ENCODE data around the gene LYSMD4.

LYSMD4 gene

GRCh38 chr15:99692825-99693224, 40.4 kb downstream of the LYSMD4 start:
- TF ChIP-seq, protein P1, sequence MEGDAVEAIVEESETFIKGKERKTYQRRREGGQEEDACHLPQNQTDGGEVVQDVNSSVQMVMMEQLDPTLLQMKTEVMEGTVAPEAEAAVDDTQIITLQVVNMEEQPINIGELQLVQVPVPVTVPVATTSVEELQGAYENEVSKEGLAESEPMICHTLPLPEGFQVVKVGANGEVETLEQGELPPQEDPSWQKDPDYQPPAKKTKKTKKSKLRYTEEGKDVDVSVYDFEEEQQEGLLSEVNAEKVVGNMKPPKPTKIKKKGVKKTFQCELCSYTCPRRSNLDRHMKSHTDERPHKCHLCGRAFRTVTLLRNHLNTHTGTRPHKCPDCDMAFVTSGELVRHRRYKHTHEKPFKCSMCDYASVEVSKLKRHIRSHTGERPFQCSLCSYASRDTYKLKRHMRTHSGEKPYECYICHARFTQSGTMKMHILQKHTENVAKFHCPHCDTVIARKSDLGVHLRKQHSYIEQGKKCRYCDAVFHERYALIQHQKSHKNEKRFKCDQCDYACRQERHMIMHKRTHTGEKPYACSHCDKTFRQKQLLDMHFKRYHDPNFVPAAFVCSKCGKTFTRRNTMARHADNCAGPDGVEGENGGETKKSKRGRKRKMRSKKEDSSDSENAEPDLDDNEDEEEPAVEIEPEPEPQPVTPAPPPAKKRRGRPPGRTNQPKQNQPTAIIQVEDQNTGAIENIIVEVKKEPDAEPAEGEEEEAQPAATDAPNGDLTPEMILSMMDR (IDR thresholded peaks at IDR 0.05; ENCODE audit: low read depth, low read length, missing control alignments), result no peak
- no peak for DNase-seq (ENCODE audit: extremely low read depth, low read depth)
- no peak overlapping the region for H3K4me3 ChIP-seq (replicated peaks; ENCODE audit: low read depth, low read length)

DNA sequence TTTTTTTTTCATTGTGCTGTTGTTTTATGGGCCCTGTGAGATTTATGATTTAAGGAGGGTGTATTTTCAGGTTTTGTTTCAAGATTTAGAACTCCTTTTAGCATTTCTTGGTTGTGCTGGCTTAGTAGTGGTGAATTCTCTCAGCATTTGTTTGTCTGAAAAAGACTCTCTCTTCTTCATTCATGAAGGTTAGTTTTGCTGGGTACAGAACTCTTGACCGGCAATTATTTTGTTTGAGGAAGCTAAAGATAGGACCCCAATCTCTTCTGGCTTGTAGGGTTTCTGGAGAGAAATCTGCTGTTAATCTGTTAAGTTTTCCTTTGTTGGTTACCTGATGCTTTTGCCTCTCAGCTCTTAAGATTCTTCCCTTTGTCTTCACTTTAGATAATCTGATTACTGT, 46.9 kb downstream of the LYSMD4 start:
- DNase-seq (ENCODE audit: extremely low read depth, low read depth), result no peak
- TF ChIP-seq, protein P1 (IDR thresholded peaks at IDR 0.05; ENCODE audit: low read depth, low read length, missing control alignments), result no peak
- H3K4me3 ChIP-seq (replicated peaks; ENCODE audit: low read depth, low read length), result no peak overlapping the region

- H3K4me3 ChIP-seq (replicated peaks; ENCODE audit: low read depth, low read length), result no peak overlapping the region
- DNase-seq (ENCODE audit: extremely low read depth, low read depth), result no peak
Measured at GRCh38 chr15:99683000-99683670, 50.1 kb downstream of the LYSMD4 start.

GRCh38 chr15:99682455-99682854, 50.8 kb downstream of the LYSMD4 start:
- H3K4me3 ChIP-seq (replicated peaks; ENCODE audit: low read depth, low read length), result no peak overlapping the region
- peak; percentile 75 for DNase-seq (ENCODE audit: extremely low read depth, low read depth)
- TF ChIP-seq, protein P1 (IDR thresholded peaks at IDR 0.05; ENCODE audit: low read depth, low read length, missing control alignments), result no peak

More at GRCh38 chr15:99683000-99683670, 50.1 kb downstream of the LYSMD4 start:
- TF ChIP-seq, protein P1 (IDR thresholded peaks at IDR 0.05; ENCODE audit: low read depth, low read length, missing control alignments), result no peak

- no peak overlapping the region for H3K4me3 ChIP-seq (replicated peaks; ENCODE audit: low read depth, low read length)
- DNase-seq (ENCODE audit: extremely low read depth, low read depth), result no peak
- TF ChIP-seq, protein P1 (IDR thresholded peaks at IDR 0.05; ENCODE audit: low read depth, low read length, missing control alignments), result no peak
Measured at GRCh38 chr15:99681990-99682389, 51.2 kb downstream of the LYSMD4 start.

- TF ChIP-seq, protein P1 (IDR thresholded peaks at IDR 0.05; ENCODE audit: low read depth, low read length, missing control alignments), result no peak
- no peak for DNase-seq (ENCODE audit: extremely low read depth, low read depth)
- H3K4me3 ChIP-seq (replicated peaks; ENCODE audit: low read depth, low read length), result no peak overlapping the region
Measured at GRCh38 chr15:99680276-99680675, 53.0 kb downstream of the LYSMD4 start.

All from HFF-Myc (cell line).